Measurements from ENCODE around the gene DDIAS.
"Not testable (repeated sequence)": the region's sequence is repeated elsewhere in the genome, so short reads cannot be mapped to it uniquely, and the experiment has no call there.

The DDIAS gene, protein sequence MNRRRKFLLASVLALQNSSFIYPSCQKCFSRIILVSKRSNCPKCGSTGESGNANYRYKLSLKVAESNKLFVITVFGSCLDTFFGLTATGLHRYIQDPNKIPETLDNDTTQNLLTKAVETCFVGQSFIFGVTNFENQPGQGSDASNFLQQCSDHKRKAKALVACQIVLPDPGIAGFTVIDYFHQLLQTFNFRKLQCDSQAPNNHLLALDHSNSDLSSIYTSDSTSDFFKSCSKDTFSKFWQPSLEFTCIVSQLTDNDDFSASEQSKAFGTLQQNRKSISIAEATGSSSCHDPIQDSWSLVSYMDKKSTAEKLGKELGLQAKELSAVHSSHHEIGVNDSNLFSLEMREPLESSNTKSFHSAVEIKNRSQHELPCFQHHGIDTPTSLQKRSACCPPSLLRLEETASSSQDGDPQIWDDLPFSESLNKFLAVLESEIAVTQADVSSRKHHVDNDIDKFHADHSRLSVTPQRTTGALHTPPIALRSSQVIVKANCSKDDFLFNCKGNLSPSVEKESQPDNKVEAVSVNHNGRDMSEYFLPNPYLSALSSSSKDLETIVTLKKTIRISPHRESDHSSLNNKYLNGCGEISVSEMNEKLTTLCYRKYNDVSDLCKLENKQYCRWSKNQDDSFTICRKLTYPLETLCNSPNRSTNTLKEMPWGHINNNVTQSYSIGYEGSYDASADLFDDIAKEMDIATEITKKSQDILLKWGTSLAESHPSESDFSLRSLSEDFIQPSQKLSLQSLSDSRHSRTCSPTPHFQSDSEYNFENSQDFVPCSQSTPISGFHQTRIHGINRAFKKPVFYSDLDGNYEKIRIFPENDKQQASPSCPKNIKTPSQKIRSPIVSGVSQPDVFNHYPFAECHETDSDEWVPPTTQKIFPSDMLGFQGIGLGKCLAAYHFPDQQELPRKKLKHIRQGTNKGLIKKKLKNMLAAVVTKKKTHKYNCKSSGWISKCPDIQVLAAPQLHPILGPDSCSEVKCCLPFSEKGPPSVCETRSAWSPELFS

DNA sequence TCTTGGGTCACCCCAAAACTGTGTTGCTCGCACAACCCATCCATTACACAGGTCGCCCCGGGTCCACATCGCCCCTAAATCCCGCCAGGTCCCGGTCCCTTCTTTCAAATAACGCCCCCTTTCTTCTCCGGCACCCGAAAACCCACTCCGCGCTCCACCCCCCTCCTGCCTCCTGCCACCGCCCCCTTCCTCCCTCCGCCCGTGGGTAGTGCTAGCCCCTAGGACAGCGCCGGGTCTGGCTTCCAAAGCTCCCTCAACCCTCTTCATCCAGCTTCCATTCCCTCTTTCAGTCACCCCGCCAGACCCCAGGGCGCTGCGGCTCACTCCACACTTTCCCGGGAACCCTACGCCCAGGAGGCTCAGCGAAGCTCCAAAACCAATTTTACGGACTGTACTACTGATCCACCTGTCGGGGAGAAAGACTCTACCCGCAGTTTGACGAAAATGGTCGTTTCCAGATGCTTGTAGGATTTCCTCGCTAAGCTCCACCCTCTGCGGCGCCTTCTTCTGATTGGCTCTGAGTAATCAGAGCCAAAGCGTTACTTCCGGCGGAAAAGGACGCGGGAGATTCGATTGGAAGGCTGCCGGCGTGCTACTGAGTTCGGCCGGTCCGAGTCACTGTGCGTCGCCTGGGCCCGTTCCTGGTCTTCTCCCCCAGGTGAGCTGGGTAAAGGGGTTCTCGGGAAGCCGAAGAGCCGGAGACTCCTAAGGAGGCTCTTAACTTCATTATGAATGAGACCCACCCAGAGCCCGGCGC, at the start of gene DDIAS:
DDIAS (plus strand) TSS at position 572 of the 757 bp plus-strand sequence. CDS start 13,003 bp downstream, outside the sequence.
- peak; percentile 79 for FAIRE-seq

DNA sequence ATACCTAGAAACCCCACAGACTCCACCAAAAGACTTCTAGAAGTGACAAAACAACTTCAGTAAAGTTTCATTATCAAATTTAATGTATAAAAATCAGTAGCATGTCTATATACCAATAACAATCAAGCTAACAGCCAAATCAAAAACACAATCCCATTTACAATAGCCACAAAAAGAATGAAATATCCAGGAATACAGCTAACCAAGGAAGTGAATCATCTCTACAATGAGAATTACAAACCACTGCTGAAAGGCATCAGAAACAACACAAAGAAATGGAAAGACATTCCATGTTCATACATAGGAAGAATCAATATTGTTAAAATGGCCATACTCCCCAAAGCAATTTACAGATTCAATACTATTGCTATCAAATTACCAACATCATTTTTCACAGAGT, 47.3 kb upstream of the DDIAS start:
- peak; percentile 4 for FAIRE-seq

DNA sequence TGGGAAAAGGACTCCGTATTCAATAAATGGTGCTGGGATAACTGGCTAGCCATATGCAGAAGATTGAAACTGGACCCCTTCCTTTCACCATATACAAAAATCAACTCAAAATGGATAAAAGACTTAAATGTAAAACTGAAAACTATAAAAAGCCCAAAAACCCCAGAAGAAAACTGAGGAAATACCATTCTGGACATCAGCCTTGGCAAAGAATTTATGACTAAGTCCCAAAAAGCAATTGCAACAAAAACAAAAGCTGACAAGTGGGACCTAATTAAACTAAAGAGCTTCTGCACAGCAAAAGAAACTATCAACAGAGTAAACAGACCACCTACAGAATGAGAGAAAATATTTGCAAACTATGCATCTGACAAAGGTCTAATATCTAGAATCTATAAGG, 46.6 kb upstream of the DDIAS start:
- FAIRE-seq = not testable (repeated sequence)

DNA sequence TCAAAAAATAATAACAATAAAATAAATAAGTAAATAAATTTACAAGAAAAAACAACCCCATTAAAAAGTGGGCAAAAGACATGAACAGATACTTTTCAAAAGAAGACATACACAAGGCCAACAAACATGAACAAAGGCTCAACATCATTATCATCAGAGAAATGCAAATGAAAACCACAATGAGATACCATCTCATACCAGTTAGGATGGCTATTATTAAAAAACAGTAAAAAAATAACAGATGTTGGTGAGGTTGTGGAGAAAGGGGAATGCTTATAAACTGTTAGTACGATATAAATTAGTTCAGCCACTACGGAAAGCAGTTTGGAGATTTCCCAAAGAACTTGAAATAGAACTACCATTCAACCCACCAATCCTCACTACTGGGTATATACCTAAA, 45.9 kb upstream of the DDIAS start:
- FAIRE-seq = no peak

DNA sequence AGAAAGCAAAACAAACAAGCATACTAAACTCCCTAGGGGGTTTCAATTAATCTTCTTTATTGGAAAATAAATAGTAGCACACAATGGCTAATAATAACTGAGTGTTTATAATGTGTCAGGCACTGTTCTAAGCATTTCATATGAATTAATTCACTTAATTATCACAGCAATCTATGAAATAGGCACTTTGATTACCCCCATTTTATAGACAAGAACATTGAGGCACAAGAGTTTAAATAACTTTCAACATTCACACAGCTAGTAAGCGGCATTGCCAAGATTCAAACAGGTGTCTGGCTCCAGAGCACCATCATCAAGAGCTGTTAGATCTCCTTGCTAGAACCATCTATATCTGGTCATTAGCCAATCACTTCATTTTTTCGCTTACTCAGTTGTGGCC, 44.4 kb upstream of the DDIAS start:
- no peak for FAIRE-seq

DNA sequence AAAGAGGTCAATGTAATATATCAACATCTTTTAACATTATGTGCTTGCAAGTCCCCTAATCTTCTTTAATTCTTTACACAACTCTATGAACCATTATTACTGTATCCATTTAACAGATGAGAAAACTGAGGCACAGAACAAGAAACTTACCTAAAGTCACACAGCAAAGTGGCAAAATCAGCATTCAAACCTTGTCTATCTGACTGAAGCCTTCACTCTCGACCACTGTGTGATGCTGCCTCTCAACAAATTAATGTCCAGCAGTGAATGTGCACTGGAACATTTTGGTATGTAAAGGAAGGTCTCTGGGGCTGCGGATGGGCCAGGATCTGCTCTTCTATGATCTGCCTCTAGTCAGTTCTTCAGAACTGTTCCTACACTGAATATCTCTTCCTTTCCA, 43.4 kb upstream of the DDIAS start:
- FAIRE-seq = no peak

DNA sequence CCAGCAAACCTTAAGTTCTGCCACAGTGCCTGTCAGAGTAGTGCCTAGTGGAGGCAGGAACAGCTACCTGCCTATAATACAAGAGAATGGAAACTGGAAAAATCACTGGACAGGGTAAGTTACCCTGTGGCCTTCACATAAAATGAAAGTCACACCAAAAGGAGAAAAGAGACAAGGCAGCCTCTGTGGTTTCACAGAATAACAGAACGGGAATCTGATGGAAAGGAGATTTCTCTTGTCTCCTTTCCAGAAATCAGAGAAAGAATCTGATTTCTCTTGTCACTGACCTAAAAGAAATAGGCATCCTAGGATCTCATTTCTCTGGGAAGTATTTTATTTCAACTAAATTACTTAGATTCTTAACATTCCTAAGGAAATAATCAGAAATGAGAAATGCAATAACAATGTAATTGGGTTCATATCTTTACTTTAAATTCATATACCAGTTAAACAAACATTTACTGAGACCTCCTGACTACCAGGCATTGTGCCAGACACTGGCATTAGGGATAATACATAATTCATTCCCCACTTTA, 42.9 kb upstream of the DDIAS start:
- no peak for FAIRE-seq

DNA sequence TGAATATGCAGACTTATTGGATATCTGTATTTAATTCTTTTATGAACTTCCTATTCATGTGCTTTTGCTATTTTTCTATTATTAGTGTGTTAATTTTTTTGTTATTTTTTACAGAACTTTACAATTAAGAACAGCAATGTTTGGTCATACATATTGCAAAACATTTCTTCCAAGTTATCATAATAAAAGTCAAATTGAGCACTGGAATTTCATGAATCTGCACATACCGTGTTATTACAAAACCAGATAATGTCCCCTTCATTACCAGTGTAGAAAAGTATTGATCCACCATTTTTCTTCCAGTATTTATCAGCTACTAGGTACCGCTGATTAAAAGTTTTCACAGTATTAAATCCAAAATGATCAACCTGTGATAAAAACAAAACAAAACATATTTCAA, 41.8 kb upstream of the DDIAS start:
- no peak for FAIRE-seq

DNA sequence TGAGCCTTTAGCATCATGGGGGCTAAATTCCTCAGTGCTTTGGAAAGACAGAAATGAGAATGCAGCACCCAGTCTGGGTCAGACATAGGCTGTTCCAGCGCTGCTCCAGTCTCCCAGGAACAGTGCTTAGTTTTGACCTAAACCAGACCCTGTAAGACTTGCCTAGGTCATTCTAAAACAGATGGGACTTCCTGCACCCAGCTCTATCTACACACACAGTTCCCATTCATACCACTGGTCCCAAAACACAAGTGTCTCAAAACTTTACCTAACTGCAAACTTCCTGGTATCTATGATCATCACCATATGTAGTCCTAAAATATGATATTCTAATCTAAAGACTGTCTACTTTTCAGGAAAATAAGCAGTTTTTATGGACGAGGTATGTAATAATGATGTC, 39.2 kb upstream of the DDIAS start:
- no peak for FAIRE-seq

DNA sequence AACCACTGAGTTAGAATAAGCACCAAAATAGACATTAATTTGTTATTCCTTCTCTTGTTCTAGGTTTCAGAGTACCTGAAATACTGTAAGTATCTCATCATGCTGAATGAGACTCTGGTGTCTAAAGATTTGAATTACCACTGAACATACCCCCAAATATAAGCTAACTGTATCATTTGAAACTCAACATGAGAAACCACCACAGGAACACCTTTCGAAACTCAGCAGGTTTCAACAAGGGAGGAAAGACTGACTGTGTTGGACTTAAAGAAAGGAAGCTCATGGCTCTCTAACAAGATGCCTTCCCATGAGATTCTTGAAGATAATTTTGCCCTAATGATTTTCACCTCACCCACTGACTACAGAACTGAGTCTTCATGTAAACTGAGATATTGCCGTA, 38.3 kb upstream of the DDIAS start:
- no peak for FAIRE-seq

DNA sequence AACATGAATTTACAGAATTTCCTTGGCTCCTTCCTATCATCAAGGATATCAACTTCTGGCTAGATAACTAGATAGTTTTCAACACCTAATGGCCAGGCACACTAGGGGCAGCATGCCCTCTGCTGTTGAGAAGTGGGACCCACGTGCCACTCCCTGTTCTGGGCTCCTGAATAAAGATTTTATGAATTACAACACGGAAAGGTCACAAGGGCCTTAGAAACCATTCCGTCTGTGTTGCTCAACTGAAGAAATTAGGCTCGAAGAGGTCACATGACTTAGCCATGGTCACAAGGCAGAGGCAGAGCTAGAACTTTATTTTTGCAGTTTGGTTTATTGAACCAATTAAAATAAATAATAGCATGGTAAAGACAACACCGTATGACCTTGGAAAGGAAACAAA, 37.3 kb upstream of the DDIAS start:
- FAIRE-seq = peak; percentile 58

DNA sequence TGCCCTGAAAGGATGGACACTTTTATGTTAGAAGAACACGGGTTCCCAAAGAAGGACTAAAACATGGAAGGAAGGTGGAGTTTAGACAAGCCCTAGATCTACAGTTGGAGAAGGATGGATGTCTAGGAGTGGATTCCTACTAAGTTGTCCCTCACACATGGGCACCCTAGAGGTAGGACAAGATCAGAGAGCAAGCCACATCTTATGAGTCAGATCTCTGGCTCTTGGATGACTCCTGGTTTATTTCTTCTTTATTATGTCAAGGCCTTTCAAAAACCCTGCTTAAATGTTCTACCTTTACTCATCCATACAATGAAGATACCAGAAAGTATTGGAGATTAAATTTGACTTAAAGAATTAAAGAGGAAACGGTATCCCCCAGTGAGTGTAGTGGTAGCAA, 35.7 kb upstream of the DDIAS start:
- FAIRE-seq = no peak

DNA sequence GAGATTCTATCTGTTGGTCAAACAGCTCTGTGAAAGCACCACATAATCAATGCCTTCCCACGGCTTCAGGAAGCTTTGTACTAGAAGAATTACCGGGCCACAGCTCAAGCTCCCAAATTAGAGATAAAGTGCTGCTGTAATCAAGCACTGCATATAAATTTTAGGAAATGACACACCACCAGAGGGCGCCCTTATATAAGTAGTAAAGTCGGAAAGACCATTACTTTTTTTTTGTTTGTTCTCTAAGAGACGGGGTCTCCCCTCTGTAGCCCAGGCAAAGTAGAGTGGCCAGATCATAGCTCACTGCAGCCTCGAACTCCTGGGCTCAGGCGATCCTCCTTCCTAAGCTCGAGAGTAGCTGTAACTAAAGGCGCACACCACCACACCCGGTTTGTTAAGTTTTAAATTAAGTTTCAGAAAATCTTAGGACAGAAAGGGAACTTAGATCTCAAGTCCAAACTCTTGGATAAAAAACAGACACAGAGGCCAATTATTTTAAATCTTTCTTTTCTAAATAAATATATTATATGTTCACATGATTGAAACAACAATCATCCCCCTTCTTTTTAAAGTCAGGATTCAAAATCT, 33.9 kb upstream of the DDIAS start:
- FAIRE-seq = no peak

DNA sequence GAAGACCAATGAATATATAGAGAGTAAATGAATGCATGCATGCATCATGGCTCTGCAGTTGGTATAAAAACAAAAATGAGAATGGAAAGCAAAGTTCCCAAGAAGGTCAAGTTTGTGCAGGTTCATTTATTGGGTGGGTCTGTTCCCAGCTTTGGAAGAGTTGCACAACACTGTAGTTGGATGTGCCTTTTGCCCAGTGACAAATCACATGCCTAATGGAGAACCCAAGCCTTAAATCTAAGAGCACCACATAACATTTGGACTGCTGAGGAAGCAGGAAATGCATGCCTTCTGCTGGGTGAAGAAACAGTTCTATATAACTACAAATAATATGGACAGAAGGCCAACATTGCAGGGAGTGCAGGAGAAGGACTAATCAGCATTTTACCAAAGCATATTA, 31.9 kb upstream of the DDIAS start:
- FAIRE-seq = no peak

DNA sequence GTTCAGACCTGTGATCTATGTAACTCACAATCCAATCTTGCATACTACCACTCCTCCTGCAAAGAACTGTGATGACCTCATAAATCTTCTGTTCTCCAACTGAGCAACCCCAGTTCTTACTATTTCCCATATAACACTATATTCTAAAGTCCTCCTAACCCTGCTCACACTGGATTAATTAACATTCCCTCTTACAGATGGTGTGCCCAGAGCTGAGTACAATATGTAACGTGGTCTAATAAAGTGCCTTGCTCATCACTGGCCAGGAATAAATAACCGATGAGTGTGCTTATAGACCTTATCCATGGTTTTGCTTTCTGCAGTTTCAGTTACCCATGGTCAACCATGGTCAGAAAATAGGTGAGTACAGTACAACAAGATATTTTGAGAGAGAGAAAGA, 29.9 kb upstream of the DDIAS start:
- FAIRE-seq = no peak

DNA sequence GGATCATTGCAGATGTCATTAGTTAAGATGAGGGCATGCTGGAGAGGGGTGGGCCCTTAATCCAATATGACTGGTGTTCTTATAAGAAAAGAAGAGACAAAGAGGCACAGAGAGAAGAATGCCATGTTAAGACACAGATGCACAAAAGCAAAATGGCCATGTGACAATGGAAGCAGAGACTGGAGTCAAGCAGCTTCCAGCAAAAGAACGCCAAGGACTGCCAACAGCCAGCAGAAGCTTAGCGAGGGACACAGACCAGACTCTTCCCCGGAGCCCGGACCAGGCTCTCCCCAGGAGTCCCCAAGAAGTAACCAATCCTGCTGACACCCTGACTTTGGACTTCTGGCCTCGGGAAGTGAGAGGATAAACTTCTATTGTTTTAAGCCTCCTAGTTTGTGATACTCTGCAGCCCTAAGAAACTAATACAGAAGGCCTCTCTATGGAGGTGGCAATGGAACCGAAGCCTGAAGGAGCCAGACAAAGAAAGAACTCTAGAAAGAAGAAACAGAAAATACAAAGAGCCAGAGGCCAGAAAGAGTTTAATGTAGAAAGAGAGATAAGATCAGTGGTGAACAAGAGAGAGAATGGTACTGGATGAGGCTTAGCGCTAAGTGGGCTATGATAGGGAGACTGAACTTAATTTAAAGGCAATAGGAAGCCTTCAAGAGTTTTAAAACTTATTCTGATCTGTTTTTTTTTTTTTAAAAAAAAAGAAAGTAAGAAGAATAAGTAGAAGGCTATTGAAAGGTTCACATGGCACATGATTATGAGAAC, 29.0 kb upstream of the DDIAS start:
- FAIRE-seq = no peak

DNA sequence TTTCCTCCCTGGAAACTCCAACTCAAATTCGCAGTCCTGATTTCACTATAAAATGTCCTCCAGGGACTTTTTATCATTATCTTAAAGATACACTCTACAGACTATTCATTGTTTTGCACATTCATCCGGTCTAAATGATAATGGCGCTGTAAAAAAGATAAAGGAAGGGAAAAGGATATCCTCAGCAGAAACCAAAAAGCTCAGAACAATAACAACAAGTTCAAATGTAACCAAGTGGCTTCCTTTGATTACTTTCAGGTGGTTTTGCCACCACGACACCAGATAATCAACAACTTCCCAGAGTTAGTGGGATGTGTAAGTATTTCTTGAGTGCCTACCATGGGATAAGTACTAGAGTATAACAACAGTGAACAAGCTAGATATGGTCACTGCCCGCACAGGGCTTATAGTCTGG, 27.6 kb upstream of the DDIAS start:
- no peak for FAIRE-seq

DNA sequence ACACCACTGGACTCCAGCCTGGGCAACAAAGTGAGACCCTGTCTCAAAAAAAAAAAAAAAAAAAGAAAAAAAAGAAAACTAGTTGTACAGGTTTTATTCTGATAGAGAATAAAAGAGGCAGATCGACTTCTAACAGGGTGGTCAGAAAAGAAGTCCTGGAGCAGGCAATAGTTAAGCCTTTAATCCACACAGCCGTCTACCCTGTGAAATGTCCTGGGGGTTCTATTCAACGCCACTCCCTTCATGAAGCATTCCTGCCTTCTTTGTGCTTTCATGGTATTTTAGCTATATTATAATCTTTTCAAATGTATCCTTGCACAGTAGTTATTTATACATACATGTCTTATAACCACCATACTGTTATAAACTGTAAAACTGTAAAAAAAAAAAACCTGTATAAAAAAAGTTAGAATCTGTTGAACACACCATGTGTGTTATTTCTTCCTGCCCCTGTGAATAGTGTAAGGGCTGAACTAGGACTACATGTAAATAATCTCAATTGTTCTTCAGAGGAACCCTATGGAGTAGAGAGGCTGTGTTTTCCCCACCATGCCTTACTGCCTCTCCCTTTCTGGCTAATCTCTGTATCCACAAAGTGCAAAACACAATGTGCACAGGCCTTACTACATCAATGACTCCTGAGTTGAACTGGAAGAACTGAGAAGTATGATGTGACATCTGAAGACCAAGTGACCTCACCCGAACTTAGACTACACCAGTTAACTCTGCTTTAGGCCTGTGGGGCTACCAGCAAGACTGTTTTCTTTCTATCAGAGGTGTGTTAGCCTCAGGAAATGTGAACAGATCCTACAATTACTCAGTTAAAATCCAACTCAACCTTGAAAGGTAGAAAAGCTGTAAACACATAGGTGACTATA, 26.7 kb upstream of the DDIAS start:
- FAIRE-seq = no peak

DNA sequence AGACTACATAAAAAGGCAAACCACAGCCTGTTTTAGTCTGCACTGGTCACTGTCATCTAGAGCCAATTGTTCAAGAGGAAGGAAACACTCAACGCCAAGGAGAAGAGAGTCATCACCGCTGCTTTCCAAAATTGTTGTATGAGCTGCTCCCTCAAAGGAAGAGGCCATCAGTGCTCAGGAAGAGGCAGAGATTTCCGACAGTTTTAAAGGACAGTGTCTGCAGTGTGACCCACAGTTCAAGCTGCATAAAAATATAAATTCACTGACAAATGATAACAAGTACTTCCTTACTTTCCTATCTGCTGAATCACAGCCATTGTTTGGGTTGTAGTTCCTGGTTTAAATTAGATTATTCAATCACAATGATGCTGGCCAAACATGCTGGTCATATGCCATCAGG, 17.7 kb upstream of the DDIAS start:
- no peak for FAIRE-seq
